Cardiac fibroblast (primary cell): Measurements from ENCODE around the gene AKR1B1.
A peak's percentile ranks its signal among the peaks of the same experiment; 100 is the strongest.

Experiments
- DNase-seq, 2 donors: peaks; one replicate each; pipeline versions ENCODE4 v3.0.0 to v3.0.0-alpha.2; 2010; ENCODE audit warnings: low read depth in 2 of 2
- H3K4me3 ChIP-seq, 2 donors: replicated peaks in 1 of 2; 1 replicate in 1 of 2; 2 replicates in 1 of 2; pipeline ENCODE4 v1.5.1; 2011; ENCODE audit warnings: low read depth in 2 of 2, low read length in 2 of 2, mild to moderate bottlenecking in 2 of 2, moderate library complexity in 1 of 2
- CTCF ChIP-seq: IDR thresholded peaks from one replicate; pipeline ENCODE4 v1.5.1; 2011; ENCODE audit warnings: low read depth, mild to moderate bottlenecking, low read length, inconsistent platforms

Gene AKR1B1

GRCh38 chr7:134458806-134459698, at the start of gene AKR1B1:
AKR1B1 (minus strand) TSS chr7:134459100; CDS start chr7:134459062, 38 bp downstream.
- peak within 1 kb of the TSS; percentile 87 to 89 for H3K4me3 ChIP-seq
- TF ChIP-seq CTCF, result peak; percentile 72
- peak; percentile 91 to 95 for DNase-seq

GRCh38 chr7:134505856-134506255, 47.0 kb upstream of the AKR1B1 start:
- no peak for DNase-seq
- H3K4me3 ChIP-seq, result no peak overlapping the region
- no peak for TF ChIP-seq CTCF

GRCh38 chr7:134504660-134505164, 45.8 kb upstream of the AKR1B1 start:
- DNase-seq, result peak; percentile 16 to 40
- no peak overlapping the region for H3K4me3 ChIP-seq

GRCh38 chr7:134502463-134503371, 43.8 kb upstream of the AKR1B1 start:
- TF ChIP-seq CTCF, result no peak
- DNase-seq, result peak; percentile 80 to 84
- no peak overlapping the region for H3K4me3 ChIP-seq

More at GRCh38 chr7:134504660-134505164, 45.8 kb upstream of the AKR1B1 start:
- TF ChIP-seq CTCF, result no peak

GRCh38 chr7:134500982-134501381, 42.1 kb upstream of the AKR1B1 start:
- no peak for DNase-seq
- H3K4me3 ChIP-seq, result no peak overlapping the region
- TF ChIP-seq CTCF, result no peak

- no peak overlapping the region for H3K4me3 ChIP-seq
- no peak for TF ChIP-seq CTCF
- DNase-seq, result no peak
These were observed 41.5 kb upstream of the AKR1B1 start for GRCh38 chr7:134500406-134500805.
